ENCODE results near the gene LKAAEAR1. TPM values are rescaled to one million over a fixed set of nuclear protein-coding genes. Genes with fewer than 3 reads are reported as not detected.

The LKAAEAR1 gene
- total and polyA plus RNA-seq, 2 of the 13 experiments (the other 11 are each of a cell fraction or from before 2014, with no cell fraction given), result not detected

DNA sequence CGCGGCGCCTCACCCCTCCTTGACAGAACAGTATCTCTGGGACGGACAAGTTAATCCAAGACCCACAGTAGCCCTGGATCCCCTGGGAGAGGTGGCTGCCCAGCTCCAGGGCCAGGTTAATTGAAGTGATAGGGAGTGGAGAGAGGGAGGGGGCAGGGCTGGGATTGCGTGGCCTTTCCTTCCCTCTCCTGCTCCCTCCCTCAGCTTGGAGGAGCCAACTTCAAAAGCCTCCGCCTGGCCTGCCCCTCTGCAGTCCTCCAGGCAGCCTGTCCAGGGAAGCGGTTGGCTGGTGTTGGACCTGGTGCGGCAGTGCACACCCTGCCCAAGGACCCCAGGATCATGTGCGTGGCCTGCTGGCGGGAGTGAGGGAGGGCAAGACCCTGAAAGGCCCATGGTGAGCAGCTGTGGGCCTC lies 48.3 kb downstream of the LKAAEAR1 start, which contains the start of gene C20orf204 (continued):
- TF ChIP-seq YY1 (IDR thresholded peaks at IDR 0.05; ENCODE audit: insufficient read depth, insufficient replicate concordance, low read depth, low read length) (peak; percentile 26), ZNF124 (CRISPR knock-in tag; IDR thresholded peaks at IDR 0.05) (peak; percentile 66; the same call in 1 of the 2 replicates), ZNF230 (CRISPR knock-in tag; IDR thresholded peaks at IDR 0.05) (peak; percentile 88; the same call in 1 of the 2 replicates), ZMYM3 (CRISPR knock-in tag; IDR thresholded peaks at IDR 0.05) (peak; percentile 23), RBM39 (IDR thresholded peaks at IDR 0.05; ENCODE audit: low read depth, low read length, poor library complexity, severe bottlenecking) (peak; percentile 85), GABPB1 (CRISPR knock-in tag; IDR thresholded peaks at IDR 0.05) (peak; percentile 67), U2AF1 (optimal IDR thresholded peaks at IDR 0.05; ENCODE audit: low read depth, low read length) (peak; percentile 33), TAF1 (CRISPR knock-in tag; IDR thresholded peaks at IDR 0.05) (peak; percentile 80; the same call in 1 of the 2 replicates), ZNF121 (CRISPR knock-in tag; IDR thresholded peaks at IDR 0.05) (peak; percentile 53; the same call in 1 of the 2 replicates), ZNF543 (CRISPR knock-in tag; IDR thresholded peaks at IDR 0.05) (peak; percentile 96), MTA1 (CRISPR knock-in tag; IDR thresholded peaks at IDR 0.05; ENCODE audit: borderline replicate concordance) (peak; percentile 40; the same call in 1 of the 2 replicates), ZBTB25 (CRISPR knock-in tag; IDR thresholded peaks at IDR 0.05) (peak; percentile 71; the same call in 1 of the 2 replicates), ZNF737 (CRISPR knock-in tag; IDR thresholded peaks at IDR 0.05; ENCODE audit: borderline replicate concordance) (no peak), ZNF639 (CRISPR knock-in tag; conservative IDR thresholded peaks at IDR 0.05) (peak; percentile 64; the same call in 1 of the 2 replicates), BCL6 (CRISPR knock-in tag; IDR thresholded peaks at IDR 0.05) (peak; percentile 67; the same call in 1 of the 2 replicates), ZNF317 (CRISPR knock-in tag; IDR thresholded peaks at IDR 0.05) (no peak)
- TF ChIP-seq, protein P1, sequence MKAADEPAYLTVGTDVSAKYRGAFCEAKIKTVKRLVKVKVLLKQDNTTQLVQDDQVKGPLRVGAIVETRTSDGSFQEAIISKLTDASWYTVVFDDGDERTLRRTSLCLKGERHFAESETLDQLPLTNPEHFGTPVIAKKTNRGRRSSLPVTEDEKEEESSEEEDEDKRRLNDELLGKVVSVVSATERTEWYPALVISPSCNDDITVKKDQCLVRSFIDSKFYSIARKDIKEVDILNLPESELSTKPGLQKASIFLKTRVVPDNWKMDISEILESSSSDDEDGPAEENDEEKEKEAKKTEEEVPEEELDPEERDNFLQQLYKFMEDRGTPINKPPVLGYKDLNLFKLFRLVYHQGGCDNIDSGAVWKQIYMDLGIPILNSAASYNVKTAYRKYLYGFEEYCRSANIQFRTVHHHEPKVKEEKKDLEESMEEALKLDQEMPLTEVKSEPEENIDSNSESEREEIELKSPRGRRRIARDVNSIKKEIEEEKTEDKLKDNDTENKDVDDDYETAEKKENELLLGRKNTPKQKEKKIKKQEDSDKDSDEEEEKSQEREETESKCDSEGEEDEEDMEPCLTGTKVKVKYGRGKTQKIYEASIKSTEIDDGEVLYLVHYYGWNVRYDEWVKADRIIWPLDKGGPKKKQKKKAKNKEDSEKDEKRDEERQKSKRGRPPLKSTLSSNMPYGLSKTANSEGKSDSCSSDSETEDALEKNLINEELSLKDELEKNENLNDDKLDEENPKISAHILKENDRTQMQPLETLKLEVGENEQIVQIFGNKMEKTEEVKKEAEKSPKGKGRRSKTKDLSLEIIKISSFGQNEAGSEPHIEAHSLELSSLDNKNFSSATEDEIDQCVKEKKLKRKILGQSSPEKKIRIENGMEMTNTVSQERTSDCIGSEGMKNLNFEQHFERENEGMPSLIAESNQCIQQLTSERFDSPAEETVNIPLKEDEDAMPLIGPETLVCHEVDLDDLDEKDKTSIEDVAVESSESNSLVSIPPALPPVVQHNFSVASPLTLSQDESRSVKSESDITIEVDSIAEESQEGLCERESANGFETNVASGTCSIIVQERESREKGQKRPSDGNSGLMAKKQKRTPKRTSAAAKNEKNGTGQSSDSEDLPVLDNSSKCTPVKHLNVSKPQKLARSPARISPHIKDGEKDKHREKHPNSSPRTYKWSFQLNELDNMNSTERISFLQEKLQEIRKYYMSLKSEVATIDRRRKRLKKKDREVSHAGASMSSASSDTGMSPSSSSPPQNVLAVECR (CRISPR knock-in tag; IDR thresholded peaks at IDR 0.05; ENCODE audit: borderline replicate concordance), result peak; percentile 96
- TF ChIP-seq, protein P2, sequence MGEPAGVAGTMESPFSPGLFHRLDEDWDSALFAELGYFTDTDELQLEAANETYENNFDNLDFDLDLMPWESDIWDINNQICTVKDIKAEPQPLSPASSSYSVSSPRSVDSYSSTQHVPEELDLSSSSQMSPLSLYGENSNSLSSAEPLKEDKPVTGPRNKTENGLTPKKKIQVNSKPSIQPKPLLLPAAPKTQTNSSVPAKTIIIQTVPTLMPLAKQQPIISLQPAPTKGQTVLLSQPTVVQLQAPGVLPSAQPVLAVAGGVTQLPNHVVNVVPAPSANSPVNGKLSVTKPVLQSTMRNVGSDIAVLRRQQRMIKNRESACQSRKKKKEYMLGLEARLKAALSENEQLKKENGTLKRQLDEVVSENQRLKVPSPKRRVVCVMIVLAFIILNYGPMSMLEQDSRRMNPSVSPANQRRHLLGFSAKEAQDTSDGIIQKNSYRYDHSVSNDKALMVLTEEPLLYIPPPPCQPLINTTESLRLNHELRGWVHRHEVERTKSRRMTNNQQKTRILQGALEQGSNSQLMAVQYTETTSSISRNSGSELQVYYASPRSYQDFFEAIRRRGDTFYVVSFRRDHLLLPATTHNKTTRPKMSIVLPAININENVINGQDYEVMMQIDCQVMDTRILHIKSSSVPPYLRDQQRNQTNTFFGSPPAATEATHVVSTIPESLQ (CRISPR knock-in tag; conservative IDR thresholded peaks at IDR 0.05), result no peak; the same call in 1 of the 2 replicates
- TF ChIP-seq, protein P3, sequence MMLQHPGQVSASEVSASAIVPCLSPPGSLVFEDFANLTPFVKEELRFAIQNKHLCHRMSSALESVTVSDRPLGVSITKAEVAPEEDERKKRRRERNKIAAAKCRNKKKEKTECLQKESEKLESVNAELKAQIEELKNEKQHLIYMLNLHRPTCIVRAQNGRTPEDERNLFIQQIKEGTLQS (CRISPR knock-in tag; IDR thresholded peaks at IDR 0.05), result peak; percentile 78
- TF ChIP-seq, protein P4, sequence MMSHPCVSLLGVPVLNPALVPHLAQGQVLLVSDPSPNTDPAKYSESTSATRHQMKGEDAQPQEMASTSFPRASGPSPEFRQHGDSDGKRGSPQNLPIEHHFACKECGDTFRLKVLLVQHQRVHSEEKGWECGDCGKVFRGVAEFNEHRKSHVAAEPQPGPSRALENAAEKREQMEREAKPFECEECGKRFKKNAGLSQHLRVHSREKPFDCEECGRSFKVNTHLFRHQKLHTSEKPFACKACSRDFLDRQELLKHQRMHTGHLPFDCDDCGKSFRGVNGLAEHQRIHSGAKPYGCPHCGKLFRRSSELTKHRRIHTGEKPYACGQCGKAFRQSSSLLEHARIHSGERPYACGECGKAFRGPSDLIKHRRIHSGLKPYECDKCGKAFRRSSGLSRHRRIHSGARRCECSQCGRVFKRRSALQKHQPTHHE (CRISPR knock-in tag; IDR thresholded peaks at IDR 0.05; ENCODE audit: borderline replicate concordance), result no peak

All from HepG2 (cell line).